ENCODE results near the gene ARHGAP12. TPM values are rescaled to one million over a fixed set of nuclear protein-coding genes. Genes with fewer than 3 reads are reported as not detected.

Gene ARHGAP12
- total RNA-seq, 1 experiment from 2014 or later, result 39.5 TPM

DNA sequence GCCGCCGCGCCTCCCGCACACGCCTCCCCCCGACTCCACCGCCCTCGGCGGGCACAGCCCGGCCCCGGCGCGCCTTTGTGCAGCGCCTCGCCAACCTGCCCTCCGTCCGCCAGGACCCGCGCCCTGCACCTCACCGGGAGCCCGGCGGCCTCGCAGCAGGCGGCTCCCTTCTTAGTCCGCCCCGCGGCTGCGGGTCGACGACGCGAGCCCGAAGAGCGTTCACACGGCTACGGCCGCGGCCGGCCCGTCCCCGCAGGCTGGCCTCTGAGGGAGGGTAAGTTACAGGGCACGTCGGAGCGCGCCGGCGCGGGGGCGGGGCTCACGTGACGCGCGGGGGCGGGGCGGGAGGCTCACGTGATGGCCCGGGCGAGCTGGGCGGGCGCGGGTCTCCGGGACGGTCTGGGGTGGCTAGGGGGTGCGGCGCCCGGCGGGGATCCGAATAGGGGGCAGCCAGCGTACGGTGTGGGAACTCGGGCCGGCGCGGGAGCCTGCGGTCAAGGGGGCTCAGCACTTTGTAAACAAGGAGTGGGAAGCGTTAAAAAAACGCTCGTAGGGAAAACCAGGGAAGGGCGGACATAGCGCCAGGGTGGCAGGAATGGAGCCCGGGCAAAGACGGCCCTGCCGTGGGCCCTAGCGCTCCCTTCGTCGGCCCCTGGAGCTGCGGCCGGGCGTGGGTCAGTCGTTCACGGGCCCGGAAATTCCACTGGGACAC is at the start of gene ARHGAP12 (continued):
- TF ChIP-seq, protein P1, sequence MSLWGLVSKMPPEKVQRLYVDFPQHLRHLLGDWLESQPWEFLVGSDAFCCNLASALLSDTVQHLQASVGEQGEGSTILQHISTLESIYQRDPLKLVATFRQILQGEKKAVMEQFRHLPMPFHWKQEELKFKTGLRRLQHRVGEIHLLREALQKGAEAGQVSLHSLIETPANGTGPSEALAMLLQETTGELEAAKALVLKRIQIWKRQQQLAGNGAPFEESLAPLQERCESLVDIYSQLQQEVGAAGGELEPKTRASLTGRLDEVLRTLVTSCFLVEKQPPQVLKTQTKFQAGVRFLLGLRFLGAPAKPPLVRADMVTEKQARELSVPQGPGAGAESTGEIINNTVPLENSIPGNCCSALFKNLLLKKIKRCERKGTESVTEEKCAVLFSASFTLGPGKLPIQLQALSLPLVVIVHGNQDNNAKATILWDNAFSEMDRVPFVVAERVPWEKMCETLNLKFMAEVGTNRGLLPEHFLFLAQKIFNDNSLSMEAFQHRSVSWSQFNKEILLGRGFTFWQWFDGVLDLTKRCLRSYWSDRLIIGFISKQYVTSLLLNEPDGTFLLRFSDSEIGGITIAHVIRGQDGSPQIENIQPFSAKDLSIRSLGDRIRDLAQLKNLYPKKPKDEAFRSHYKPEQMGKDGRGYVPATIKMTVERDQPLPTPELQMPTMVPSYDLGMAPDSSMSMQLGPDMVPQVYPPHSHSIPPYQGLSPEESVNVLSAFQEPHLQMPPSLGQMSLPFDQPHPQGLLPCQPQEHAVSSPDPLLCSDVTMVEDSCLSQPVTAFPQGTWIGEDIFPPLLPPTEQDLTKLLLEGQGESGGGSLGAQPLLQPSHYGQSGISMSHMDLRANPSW (CRISPR knock-in tag; conservative IDR thresholded peaks at IDR 0.05; ENCODE audit: low read depth), result no peak
- TF ChIP-seq, protein P2, sequence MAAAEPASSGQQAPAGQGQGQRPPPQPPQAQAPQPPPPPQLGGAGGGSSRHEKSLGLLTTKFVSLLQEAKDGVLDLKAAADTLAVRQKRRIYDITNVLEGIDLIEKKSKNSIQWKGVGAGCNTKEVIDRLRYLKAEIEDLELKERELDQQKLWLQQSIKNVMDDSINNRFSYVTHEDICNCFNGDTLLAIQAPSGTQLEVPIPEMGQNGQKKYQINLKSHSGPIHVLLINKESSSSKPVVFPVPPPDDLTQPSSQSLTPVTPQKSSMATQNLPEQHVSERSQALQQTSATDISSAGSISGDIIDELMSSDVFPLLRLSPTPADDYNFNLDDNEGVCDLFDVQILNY (CRISPR knock-in tag; IDR thresholded peaks at IDR 0.05), result peak; percentile 61; the same call in 1 of the 2 replicates
- TF ChIP-seq MYBL2 (CRISPR knock-in tag; IDR thresholded peaks at IDR 0.05), result 0 out of 2 replicates have a peak, but pooled peaks have one; percentile 43
- TF ChIP-seq, protein P3, sequence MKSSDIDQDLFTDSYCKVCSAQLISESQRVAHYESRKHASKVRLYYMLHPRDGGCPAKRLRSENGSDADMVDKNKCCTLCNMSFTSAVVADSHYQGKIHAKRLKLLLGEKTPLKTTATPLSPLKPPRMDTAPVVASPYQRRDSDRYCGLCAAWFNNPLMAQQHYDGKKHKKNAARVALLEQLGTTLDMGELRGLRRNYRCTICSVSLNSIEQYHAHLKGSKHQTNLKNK (CRISPR knock-in tag; IDR thresholded peaks at IDR 0.05), result no peak; the same call in 1 of the 2 replicates
- TF ChIP-seq, protein P4, sequence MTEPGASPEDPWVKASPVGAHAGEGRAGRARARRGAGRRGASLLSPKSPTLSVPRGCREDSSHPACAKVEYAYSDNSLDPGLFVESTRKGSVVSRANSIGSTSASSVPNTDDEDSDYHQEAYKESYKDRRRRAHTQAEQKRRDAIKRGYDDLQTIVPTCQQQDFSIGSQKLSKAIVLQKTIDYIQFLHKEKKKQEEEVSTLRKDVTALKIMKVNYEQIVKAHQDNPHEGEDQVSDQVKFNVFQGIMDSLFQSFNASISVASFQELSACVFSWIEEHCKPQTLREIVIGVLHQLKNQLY (CRISPR knock-in tag; IDR thresholded peaks at IDR 0.05), result no peak
- no peak for TF ChIP-seq ZNF317 (CRISPR knock-in tag; IDR thresholded peaks at IDR 0.05; ENCODE audit: borderline replicate concordance, low read depth)
- TF ChIP-seq MXD4 (CRISPR knock-in tag; IDR thresholded peaks at IDR 0.05; ENCODE audit: borderline replicate concordance), result no peak
- no peak for TF ChIP-seq TCF7 (CRISPR knock-in tag; IDR thresholded peaks at IDR 0.05; ENCODE audit: low read depth)
- TF ChIP-seq NR1H2 (CRISPR knock-in tag; IDR thresholded peaks at IDR 0.05), result no peak
- TF ChIP-seq, protein P5, sequence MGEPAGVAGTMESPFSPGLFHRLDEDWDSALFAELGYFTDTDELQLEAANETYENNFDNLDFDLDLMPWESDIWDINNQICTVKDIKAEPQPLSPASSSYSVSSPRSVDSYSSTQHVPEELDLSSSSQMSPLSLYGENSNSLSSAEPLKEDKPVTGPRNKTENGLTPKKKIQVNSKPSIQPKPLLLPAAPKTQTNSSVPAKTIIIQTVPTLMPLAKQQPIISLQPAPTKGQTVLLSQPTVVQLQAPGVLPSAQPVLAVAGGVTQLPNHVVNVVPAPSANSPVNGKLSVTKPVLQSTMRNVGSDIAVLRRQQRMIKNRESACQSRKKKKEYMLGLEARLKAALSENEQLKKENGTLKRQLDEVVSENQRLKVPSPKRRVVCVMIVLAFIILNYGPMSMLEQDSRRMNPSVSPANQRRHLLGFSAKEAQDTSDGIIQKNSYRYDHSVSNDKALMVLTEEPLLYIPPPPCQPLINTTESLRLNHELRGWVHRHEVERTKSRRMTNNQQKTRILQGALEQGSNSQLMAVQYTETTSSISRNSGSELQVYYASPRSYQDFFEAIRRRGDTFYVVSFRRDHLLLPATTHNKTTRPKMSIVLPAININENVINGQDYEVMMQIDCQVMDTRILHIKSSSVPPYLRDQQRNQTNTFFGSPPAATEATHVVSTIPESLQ (CRISPR knock-in tag; IDR thresholded peaks at IDR 0.05), result no peak

DNA sequence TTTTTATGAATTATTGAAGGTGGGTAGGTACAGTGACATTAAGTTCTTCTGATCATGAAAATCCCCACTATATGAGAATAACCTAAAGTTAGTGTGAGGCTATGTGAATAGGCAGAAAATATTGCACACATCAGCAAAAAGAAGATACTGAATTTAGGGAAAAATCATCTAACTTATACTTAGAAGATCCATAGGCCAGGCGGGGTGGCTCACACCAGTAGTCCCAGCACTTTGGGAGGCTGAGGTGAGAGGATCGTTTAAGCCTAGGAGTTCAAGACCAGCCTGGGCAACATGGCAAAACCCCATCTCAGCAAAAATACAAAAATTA is 49.5 kb upstream of the ARHGAP12 start:
- no peak overlapping the region for H3K27ac Mint-ChIP-seq
- POLR2A ChIA-PET, result no interaction called here

More for the DNA sequence above, 49.5 kb upstream of the ARHGAP12 start:
- no peak for DNase-seq (ENCODE audit: low spot score)
- Mint-ChIP-seq H3K4me3 (no peak overlapping the region), H3K27me3 (ENCODE audit: low read depth) (no peaks in the 10 kb centered on the region), H3K4me1 (peaks cover 20% of the 10 kb centered on the region), H3K36me3 (peaks cover 25% of the 10 kb centered on the region), H3K9me3 (peaks cover 27% of the 10 kb centered on the region)
- ATAC-seq, result no peak
- CTCF ChIA-PET, result no interaction called here
- TF ChIP-seq, protein P6, sequence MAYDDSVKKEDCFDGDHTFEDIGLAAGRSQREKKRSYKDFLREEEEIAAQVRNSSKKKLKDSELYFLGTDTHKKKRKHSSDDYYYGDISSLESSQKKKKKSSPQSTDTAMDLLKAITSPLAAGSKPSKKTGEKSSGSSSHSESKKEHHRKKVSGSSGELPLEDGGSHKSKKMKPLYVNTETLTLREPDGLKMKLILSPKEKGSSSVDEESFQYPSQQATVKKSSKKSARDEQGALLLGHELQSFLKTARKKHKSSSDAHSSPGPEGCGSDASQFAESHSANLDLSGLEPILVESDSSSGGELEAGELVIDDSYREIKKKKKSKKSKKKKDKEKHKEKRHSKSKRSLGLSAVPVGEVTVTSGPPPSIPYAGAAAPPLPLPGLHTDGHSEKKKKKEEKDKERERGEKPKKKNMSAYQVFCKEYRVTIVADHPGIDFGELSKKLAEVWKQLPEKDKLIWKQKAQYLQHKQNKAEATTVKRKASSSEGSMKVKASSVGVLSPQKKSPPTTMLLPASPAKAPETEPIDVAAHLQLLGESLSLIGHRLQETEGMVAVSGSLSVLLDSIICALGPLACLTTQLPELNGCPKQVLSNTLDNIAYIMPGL (CRISPR knock-in tag; IDR thresholded peaks at IDR 0.05), result no peak
- no peak for TF ChIP-seq PRRX2 (CRISPR knock-in tag; IDR thresholded peaks at IDR 0.05)
- TF ChIP-seq, protein P7, sequence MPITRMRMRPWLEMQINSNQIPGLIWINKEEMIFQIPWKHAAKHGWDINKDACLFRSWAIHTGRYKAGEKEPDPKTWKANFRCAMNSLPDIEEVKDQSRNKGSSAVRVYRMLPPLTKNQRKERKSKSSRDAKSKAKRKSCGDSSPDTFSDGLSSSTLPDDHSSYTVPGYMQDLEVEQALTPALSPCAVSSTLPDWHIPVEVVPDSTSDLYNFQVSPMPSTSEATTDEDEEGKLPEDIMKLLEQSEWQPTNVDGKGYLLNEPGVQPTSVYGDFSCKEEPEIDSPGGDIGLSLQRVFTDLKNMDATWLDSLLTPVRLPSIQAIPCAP (CRISPR knock-in tag; IDR thresholded peaks at IDR 0.05), result no peak
- TF ChIP-seq ZNF121 (CRISPR knock-in tag; IDR thresholded peaks at IDR 0.05), result no peak
- TF ChIP-seq, protein P8, sequence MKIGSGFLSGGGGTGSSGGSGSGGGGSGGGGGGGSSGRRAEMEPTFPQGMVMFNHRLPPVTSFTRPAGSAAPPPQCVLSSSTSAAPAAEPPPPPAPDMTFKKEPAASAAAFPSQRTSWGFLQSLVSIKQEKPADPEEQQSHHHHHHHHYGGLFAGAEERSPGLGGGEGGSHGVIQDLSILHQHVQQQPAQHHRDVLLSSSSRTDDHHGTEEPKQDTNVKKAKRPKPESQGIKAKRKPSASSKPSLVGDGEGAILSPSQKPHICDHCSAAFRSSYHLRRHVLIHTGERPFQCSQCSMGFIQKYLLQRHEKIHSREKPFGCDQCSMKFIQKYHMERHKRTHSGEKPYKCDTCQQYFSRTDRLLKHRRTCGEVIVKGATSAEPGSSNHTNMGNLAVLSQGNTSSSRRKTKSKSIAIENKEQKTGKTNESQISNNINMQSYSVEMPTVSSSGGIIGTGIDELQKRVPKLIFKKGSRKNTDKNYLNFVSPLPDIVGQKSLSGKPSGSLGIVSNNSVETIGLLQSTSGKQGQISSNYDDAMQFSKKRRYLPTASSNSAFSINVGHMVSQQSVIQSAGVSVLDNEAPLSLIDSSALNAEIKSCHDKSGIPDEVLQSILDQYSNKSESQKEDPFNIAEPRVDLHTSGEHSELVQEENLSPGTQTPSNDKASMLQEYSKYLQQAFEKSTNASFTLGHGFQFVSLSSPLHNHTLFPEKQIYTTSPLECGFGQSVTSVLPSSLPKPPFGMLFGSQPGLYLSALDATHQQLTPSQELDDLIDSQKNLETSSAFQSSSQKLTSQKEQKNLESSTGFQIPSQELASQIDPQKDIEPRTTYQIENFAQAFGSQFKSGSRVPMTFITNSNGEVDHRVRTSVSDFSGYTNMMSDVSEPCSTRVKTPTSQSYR (CRISPR knock-in tag; IDR thresholded peaks at IDR 0.05), result no peak
- TF ChIP-seq RORB (CRISPR knock-in tag; IDR thresholded peaks at IDR 0.05), result no peak
